Panc1 (cell line): ENCODE measurements around the gene GPR18.

ENCODE experiments used
- POLR2AphosphoS5 ChIP-seq: IDR thresholded peaks from 2 replicates; pipeline ENCODE4 v1.6.1; 2012; ENCODE audit warnings: mild to moderate bottlenecking, low read depth, low read length, moderate library complexity
- TCF7L2 ChIP-seq: IDR thresholded peaks from 2 replicates; pipeline ENCODE4 v1.6.1; 2011; ENCODE audit warnings: mild to moderate bottlenecking, low read depth, low read length, inconsistent platforms
- TF ChIP-seq, protein P1 (sequence below): fragments of 450-650 bp; IDR thresholded peaks from 2 replicates; pipeline ENCODE4 v1.5.1; 2017; ENCODE audit warnings: mild to moderate bottlenecking
- TF ChIP-seq, protein P2 (sequence below), 2 experiments: IDR thresholded peaks; 2 replicates each; pipeline ENCODE4 v1.6.1; 2011 to 2012; ENCODE audit warnings: low read depth in 2 of 2, control low read depth in 1 of 2, low read length in 1 of 2, mild to moderate bottlenecking in 1 of 2, moderate library complexity in 1 of 2; ENCODE audit not compliant: insufficient read depth in 1 of 2

DNA sequence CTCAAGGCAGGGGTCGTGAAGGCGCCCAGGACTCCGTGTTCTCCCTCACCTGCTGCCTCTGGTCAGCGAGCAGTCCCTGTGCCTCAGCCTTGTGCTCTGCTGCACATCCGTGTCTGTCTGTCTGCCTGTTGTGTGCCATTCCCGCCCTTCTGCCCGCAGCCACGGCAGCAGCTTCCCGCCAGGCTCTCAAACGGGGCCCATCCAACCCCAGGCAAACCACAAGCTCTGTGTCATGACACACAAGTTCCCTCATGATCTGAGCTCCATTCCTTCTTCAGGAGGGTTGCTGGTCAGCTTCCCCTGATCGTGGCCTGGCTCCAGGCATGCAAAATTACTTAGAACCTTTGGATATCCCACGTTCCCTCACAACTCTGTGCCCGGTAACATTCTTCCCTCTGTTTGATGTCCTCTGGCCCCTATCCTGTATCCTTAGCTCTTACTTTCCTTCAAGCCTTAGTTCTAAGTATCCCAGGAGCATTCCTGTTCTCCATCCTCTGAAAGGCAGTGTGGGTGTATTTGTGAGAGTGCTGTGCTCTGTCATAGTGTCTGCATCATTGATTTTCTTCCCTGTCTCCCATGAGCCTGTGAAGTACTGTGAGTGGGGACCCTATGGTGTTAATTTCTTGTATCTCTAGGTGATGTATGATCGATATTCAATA lies 45.8 kb upstream of the GPR18 start:
- TF ChIP-seq, protein P1, sequence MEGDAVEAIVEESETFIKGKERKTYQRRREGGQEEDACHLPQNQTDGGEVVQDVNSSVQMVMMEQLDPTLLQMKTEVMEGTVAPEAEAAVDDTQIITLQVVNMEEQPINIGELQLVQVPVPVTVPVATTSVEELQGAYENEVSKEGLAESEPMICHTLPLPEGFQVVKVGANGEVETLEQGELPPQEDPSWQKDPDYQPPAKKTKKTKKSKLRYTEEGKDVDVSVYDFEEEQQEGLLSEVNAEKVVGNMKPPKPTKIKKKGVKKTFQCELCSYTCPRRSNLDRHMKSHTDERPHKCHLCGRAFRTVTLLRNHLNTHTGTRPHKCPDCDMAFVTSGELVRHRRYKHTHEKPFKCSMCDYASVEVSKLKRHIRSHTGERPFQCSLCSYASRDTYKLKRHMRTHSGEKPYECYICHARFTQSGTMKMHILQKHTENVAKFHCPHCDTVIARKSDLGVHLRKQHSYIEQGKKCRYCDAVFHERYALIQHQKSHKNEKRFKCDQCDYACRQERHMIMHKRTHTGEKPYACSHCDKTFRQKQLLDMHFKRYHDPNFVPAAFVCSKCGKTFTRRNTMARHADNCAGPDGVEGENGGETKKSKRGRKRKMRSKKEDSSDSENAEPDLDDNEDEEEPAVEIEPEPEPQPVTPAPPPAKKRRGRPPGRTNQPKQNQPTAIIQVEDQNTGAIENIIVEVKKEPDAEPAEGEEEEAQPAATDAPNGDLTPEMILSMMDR: no peak
- TF ChIP-seq, protein P2, sequence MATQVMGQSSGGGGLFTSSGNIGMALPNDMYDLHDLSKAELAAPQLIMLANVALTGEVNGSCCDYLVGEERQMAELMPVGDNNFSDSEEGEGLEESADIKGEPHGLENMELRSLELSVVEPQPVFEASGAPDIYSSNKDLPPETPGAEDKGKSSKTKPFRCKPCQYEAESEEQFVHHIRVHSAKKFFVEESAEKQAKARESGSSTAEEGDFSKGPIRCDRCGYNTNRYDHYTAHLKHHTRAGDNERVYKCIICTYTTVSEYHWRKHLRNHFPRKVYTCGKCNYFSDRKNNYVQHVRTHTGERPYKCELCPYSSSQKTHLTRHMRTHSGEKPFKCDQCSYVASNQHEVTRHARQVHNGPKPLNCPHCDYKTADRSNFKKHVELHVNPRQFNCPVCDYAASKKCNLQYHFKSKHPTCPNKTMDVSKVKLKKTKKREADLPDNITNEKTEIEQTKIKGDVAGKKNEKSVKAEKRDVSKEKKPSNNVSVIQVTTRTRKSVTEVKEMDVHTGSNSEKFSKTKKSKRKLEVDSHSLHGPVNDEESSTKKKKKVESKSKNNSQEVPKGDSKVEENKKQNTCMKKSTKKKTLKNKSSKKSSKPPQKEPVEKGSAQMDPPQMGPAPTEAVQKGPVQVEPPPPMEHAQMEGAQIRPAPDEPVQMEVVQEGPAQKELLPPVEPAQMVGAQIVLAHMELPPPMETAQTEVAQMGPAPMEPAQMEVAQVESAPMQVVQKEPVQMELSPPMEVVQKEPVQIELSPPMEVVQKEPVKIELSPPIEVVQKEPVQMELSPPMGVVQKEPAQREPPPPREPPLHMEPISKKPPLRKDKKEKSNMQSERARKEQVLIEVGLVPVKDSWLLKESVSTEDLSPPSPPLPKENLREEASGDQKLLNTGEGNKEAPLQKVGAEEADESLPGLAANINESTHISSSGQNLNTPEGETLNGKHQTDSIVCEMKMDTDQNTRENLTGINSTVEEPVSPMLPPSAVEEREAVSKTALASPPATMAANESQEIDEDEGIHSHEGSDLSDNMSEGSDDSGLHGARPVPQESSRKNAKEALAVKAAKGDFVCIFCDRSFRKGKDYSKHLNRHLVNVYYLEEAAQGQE (IDR thresholded peaks at IDR 0.05; ENCODE audit: insufficient read depth in 1 of 2, low read depth in 2 of 2, low read length in 1 of 2): no peak
- TF ChIP-seq POLR2AphosphoS5 (no peak), TCF7L2 (no peak)
